22Rv1 (cell line): ENCODE data around the gene FECH.

Source experiments
- CTCF ChIP-seq: fragments of 450-650 bp; IDR thresholded peaks from 2 replicates; pipeline ENCODE4 v1.5.1; 2017; ENCODE audit warnings: mild to moderate bottlenecking
- ZFX ChIP-seq: fragments of 450-650 bp; IDR thresholded peaks from 2 replicates; pipeline ENCODE4 v1.6.1; 2017; ENCODE audit warnings: antibody characterized with exemption, borderline replicate concordance

- TF ChIP-seq CTCF (no peak), ZFX (no peak)
These were observed 63.1 kb downstream of the FECH start for GRCh38 chr18:57523171-57523956.
